HL-60 (cell line): ENCODE data around the gene TAF15.

Experiments used
- DNase-seq, 2 experiments: peaks; one replicate each; pipeline ENCODE4 v3.0.0-alpha.2; 2010 to 2020; ENCODE audit warnings: low read depth in 1 of 2, low spot score in 1 of 2
- H3K27ac ChIP-seq: fragments of 250-450 bp; sonication (Bioruptor Pico); replicated peaks from 2 replicates; pipeline ENCODE4 v1.5.1; 2020; ENCODE audit warnings: mild to moderate bottlenecking, moderate library complexity
- H3K27me3 ChIP-seq: fragments of 250-450 bp; sonication (Bioruptor Pico); 2 replicates; pipeline ENCODE4 v1.5.1; 2021; ENCODE audit warnings: mild to moderate bottlenecking, moderate library complexity; ENCODE audit not compliant: insufficient read depth, poor library complexity, severe bottlenecking
- H3K4me3 ChIP-seq: replicated peaks from 2 replicates; pipeline ENCODE4 v1.5.1; 2011; ENCODE audit warnings: mild to moderate bottlenecking, control low read depth, low read length; ENCODE audit not compliant: insufficient read depth
- GABPA ChIP-seq: IDR thresholded peaks from 2 replicates; pipeline ENCODE4 v1.6.1; 2012; ENCODE audit warnings: low read depth
- POLR2AphosphoS5 ChIP-seq: IDR thresholded peaks from 2 replicates; pipeline ENCODE4 v1.6.1; 2012; ENCODE audit warnings: low read depth
- REST ChIP-seq: IDR thresholded peaks from 2 replicates; pipeline ENCODE4 v1.6.1; 2012; ENCODE audit warnings: low read depth; ENCODE audit not compliant: insufficient replicate concordance
- SPI1 ChIP-seq: IDR thresholded peaks from 2 replicates; pipeline ENCODE4 v1.6.1; 2012; ENCODE audit warnings: low read depth, mild to moderate bottlenecking, borderline replicate concordance
- TF ChIP-seq, protein P1 (sequence below): IDR thresholded peaks from one replicate; pipeline ENCODE4 v1.5.1; 2011; ENCODE audit warnings: low read length, control low read depth, inconsistent platforms; ENCODE audit not compliant: insufficient read depth

TAF15 gene

DNA sequence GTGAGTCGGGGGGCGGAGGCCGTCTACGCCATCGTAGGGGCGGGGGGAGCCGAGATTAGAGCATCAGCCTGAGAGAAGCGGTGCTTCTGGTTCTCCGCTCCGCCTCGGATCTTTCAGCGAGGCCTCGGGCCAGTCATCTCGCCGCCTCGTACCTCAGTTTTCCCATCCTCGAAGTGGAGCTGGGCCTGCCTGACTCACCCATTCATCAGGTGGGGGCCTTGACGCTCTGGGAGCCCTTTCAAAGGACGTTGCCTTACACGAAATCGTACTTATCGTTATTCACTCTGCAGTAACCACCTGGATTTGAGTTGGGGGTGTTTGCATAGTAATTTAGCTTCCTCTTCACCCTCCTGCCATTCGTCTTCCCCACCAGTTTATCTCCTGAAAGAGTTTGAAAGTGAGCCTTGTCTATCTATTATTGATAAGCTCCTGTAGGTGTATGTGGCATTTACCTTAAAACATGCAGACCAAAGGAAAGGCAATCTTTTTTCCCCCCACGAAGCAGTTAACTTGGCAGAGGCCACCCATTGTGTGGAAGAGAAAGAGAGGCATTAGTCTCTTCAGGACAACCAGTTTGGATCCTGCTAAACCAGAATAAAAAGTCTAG, 674 bp downstream of the TAF15 start:
- no peak for DNase-seq
- Histone ChIP-seq H3K4me3 (peak overlapping the region; percentile 98), H3K27me3 (no peaks in the 10 kb centered on the region), H3K27ac (peak overlapping the region; percentile 98)
- TF ChIP-seq SPI1 = no peak
- no peak for TF ChIP-seq REST
- TF ChIP-seq GABPA = no peak
- TF ChIP-seq, protein P1, sequence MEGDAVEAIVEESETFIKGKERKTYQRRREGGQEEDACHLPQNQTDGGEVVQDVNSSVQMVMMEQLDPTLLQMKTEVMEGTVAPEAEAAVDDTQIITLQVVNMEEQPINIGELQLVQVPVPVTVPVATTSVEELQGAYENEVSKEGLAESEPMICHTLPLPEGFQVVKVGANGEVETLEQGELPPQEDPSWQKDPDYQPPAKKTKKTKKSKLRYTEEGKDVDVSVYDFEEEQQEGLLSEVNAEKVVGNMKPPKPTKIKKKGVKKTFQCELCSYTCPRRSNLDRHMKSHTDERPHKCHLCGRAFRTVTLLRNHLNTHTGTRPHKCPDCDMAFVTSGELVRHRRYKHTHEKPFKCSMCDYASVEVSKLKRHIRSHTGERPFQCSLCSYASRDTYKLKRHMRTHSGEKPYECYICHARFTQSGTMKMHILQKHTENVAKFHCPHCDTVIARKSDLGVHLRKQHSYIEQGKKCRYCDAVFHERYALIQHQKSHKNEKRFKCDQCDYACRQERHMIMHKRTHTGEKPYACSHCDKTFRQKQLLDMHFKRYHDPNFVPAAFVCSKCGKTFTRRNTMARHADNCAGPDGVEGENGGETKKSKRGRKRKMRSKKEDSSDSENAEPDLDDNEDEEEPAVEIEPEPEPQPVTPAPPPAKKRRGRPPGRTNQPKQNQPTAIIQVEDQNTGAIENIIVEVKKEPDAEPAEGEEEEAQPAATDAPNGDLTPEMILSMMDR = no peak
- no peak for TF ChIP-seq POLR2AphosphoS5

GRCh38 chr17:35811759-35812158, 2.5 kb downstream of the TAF15 start:
- Histone ChIP-seq H3K27ac (no peak overlapping the region), H3K27me3 (no peaks in the 10 kb centered on the region), H3K4me3 (no peak overlapping the region)
- DNase-seq = no peak
- TF ChIP-seq GABPA (no peak), SPI1 (no peak), REST (no peak), POLR2AphosphoS5 (no peak)
- TF ChIP-seq, protein P1 = no peak

DNA sequence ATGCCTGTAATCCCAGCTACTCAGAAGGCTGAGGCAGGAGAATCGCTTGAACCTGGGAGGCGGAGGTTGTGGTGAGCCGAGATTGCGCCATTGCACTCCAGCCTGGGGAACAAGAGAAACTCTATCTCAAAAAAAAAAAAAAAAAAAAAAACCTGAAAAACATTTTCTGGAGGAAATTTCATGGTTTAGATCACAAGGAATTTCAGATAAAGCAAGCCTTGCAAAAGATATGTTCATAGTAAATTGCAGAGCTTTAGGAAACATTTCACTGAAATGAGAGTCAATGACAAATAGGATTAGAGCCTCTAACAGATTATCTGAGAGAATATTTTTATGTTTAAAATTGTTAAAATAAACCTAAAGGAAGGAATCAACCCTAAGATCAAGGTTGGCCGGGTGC, 3.2 kb downstream of the TAF15 start:
- H3K4me3 ChIP-seq = no peak overlapping the region
- TF ChIP-seq, protein P1 = no peak
- TF ChIP-seq POLR2AphosphoS5 (no peak), REST (no peak), SPI1 (no peak), GABPA (no peak)
- no peaks in the 10 kb centered on the region for H3K27me3 ChIP-seq
- DNase-seq = peak in 1 of 2 experiments; percentile 43
- H3K27ac ChIP-seq = no peak overlapping the region
